Activated CD8-positive, alpha-beta memory T cell treated with anti-CD3 and anti-CD28 coated beads for 4 hours (primary cell): ENCODE measurements around the gene SPINK9.
"Not testable (repeated sequence)": the region's sequence is repeated elsewhere in the genome, so short reads cannot be mapped to it uniquely, and the experiment has no call there.

ENCODE experiments used
- DNase-seq, 2 donors: peaks; one replicate each; pipeline ENCODE4 v3.0.0-alpha.2; 2020; ENCODE audit warnings: low read depth in 2 of 2

SPINK9 gene

GRCh38 chr5:148335259-148335658 lies at the start of gene SPINK9:
Gene SPINK9, plus strand, starts transcription at chr5:148335559. Its CDS starts 55 bp downstream, at chr5:148335614.
- DNase-seq, result no peak

DNA sequence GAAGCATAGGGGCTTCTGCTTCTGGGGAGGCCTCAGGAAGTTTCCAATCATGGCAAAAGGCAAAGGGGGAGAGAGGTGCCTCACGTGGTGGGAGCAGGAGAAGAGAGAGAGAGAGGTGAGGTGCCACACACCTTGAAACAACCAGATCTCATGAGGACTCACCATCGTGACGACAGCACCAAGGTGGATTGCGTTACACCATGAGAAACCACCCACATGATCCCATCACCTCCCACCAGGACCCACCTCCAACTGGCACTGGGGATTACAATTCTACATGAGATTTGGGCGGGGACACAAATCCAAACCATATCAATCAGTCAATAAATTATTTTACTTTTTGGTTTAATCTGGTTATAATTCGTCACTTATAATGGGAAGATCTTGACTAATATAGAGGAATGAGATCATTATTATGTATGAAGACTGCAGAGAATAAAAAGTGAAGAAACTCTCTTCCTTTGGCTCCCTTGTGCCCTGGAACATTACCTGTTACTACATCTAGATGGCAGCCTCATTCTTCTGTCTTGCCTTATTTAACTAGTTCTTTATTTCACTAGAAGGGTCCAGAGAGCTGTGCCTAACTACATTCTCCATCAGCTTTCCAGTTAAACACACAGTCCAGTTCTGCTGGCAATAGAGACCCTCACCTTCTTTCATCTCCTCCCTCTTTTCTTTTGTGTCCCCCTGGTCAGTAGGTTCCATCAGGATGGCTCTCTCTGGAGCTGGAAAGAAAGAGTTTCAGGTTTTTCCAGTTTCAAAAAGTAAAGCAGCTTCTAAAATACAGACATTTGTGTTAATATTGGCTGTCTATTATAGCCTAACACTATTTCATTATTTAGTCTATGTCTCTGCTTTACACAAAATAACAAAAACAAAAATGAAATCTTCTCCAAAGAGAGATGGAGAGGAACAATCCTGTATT lies 44.8 kb upstream of the SPINK9 start:
- DNase-seq, result no peak

DNA sequence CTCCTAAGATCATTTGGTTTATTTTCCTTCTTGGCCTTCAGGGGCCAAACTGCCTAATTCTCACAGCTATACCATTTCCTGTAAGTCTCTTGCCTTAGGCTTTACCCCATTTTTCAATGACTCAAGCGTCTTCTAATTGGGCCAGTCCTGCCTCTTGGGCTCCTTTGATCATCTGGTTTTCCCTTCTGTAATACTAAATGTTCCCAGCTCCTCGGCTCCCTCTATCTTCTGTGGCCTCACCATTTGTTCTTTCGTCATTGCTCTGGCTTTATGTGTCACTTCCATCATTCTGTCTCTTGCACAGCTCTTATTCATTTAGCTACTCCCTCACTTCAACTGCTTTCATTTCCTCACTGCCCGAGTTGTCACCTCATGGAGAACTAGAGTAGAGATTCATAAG lies 37.6 kb upstream of the SPINK9 start:
- DNase-seq, result no peak

DNA sequence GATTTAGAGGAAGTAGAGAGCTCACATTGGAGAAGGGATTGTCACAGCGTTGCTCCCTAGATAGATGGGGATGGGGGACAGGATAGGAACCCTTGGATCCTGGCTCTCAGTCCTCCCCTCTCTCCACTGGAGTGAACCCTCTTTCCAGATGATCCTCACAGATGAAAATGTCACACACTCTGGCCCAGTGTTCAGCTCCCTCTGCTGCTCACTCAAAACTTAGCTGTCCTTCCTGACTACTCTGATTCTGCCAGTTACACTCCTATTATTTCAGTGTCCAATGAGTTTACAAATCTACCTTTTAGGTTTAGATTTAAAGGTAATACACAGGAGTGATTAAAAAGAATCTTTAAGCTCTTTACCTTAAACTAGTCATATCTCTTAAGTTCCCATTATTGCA lies 28.9 kb upstream of the SPINK9 start:
- DNase-seq, result no peak

GRCh38 chr5:148309019-148309418 lies 26.3 kb upstream of the SPINK9 start:
- DNase-seq, result no peak

GRCh38 chr5:148309746-148310145 lies 25.6 kb upstream of the SPINK9 start:
- DNase-seq, result no peak

- no peak for DNase-seq
Observed at GRCh38 chr5:148311484-148311883, 23.9 kb upstream of the SPINK9 start.

GRCh38 chr5:148312153-148312552 lies 23.2 kb upstream of the SPINK9 start, which contains the start of gene SPINK7:
Gene SPINK7, plus strand, starts transcription at chr5:148312423. Its CDS starts 61 bp downstream, at chr5:148312484.
- DNase-seq, result no peak

DNA sequence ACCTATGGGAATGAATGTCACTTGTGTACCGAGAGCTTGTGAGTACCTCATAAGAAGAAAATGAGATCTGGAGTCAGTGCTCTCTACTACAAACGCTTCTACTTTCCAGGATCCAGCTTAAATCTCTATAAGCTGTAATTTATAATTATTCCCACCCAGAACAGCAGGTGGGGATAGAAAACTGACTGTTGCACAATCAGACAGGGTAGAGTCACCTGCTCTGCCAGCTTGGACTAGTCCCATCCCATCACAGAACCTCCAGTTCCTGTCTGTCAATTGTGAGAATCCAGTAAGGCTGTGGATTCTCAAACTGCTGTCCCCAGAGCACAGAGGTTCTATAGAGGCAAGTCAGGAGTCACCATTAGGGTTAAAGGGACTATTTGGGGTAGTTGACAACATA lies 21.2 kb upstream of the SPINK9 start:
- no peak for DNase-seq

DNA sequence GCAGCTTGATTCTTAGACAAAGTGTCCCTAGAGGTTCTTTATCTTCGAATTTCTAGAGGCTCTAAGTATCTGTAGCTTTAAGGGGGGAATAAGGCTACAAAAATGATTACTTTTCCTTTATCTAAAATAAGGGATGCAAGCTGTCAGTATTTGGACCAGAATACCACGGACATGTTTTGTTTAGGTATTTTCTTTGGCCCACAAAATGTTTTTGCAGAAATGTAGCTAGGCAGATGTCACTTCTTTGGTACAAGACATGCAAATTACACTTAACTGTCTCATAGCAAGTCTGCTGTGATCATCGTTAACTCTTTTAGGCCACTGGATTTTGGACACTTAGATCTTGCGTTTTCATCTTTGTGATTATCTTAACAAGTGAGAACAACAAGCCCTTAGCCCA lies 20.6 kb upstream of the SPINK9 start:
- no peak for DNase-seq

DNA sequence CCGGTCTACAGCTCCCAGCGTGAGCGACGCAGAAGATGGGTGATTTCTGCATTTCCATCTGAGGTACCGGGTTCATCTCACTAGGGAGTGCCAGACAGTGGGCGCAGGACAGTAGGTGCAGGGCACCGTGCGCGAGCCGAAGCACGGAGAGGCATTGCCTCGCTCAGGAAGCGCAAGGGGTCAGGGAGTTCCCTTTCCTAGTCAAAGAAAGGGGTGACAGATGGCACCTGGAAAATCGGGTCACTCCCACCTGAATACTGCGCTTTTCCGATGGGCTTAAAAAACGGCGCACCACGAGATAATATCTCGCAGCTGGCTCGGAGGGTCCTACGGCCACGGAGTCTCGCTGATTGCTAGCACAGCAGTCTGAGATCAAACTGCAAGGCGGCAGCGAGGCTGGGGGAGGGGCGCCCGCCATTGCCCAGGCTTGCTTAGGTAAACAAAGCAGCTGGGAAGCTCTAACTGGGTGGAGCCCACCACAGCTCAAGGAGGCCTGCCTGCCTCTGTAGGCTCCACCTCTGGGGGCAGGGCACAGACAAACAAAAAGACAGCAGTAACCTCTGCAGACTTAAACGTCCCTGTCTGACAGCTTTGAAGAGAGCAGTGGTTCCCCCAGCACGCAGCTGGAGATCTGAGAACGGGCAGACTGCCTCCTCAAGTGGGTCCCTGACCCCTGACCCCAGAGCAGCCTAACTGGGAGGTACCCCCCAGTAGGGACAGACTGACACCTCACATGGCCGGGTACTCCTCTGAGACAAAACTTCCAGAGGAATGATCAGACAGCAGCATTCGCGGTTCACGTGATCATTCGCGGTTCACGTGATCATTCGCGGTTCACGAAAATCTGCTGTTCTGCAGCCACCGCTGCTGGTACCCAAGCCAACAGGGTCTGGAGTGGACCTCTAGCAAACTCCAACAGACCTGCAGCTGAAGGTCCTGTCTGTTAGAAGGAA lies 15.1 kb upstream of the SPINK9 start:
- not testable (repeated sequence) for DNase-seq

DNA sequence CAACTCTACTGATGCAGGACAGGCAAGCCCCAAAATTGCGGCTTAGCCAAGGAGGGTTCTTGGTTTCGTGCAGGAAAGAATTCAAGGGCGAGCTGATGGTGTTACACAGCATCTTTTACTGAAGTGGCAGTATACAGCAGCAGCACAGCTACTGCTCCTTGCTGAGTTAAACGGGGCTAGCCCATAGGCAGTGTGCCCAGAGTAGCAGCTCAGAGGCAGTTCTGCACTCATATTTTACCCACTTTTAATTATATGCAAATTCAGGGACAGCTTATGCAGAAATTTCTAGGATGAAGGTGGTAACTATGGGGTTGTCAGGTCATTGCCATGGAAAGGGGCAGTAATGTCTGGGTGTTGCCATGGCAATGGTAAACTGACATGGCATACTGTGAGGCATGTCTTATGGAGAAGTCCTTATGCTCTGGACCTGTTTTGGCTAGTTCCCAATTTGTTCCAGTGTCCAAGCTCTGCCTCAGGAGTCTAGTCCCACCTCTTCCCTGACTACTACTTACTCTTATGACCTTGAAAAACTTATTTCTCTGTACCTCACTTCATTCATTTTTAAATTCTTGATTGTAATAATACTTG lies 2.0 kb upstream of the SPINK9 start:
- DNase-seq, result no peak

DNA sequence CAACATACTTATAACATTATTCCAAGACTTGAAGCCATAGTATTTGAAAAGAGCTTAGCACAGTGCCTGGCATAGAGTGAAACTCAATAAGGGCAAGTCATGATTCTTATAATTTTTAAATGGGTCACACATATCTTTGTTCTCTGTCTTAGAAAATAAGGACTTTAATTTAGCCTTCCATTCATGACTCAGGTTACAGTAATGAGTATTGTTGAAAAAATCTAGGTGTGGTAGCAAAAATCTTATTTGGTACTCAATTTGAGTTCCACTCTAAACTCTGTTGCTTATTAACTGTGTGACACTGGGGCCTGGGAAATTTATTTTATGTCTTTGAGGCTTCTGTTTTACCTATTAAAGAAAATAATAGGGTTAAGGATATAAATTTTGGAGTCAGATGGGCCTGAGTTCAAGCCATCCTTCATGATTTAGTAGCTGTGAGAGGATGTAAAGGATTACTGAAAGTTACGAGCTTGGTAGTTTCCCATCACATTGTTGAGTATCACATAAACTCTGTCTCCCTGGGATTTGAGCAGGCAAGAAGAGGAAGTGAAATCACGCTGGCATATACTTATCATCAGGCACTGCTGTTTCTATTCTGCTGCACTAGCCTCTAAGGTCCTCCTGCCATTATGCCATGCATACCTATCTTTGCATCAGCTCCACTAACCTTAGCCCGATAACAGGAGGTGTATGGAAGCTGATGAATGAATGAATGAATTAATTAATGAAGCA lies 1.5 kb downstream of the SPINK9 start:
- no peak for DNase-seq

DNA sequence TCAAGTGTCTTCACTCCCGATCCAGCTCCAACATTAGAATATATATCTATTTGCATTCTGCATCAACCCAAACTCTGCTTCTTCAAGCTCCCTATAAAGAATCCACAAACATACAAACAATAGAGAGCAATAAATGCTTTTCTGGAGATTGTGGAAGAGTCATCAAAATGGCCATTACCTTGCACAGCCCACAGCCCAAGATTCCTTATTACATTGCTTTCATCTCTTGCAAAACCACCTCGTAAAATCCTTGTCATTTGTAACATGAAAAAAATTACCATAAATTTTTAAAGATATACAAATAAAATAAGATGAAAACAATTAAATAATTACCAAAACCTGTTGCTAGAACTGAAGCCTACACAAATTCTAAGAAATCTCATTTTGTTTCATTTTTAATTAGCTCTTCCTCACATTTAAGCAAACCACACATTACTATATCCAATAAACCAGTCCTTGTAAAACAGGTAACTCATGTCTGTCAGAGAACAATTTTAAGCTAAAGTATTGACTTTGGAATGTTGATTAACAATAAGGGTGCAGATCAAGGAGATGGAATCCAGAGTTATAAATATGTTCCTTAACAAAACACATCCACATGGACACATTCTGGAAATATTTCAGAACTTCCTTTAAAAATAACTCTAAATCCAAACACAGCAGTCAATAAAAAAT lies 7.1 kb downstream of the SPINK9 start:
- no peak for DNase-seq

DNA sequence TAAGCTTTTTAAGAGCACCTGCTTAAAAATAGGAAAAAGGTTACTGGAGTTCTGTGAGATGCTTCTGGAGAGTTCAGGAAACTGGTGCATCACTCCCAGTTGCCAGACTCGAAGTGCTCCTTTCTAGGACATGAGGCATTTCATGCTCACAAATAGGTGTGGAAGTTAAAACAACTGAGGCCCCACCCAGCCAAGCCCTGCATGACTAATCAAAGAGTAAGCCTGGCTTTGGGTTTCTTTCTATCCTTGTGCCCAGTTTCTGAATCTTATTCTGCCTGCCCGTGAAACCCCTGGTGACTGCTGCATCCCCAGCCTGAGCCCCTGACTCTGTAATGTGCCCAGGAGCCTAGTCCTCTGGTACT lies 7.7 kb downstream of the SPINK9 start:
- no peak for DNase-seq

GRCh38 chr5:148343603-148344487 lies 8.5 kb downstream of the SPINK9 start:
- no peak for DNase-seq

DNA sequence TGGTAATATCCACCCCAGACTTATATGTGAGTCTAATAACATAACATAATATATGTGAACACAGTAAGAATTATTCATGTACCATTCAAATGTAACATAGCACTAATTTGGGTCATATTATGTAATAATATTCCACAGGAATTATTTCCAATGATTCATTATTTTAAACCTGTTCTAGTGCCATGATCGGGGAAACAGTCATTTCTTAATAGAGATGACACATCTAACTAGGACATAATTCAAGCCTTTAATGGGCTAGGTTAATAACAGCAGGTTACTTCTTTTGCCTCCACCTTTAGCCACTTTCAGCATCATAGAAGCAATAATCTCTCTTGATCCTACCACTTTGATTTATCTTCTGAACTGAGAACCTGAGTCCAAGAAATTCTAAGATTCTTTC lies 12.3 kb downstream of the SPINK9 start:
- DNase-seq, result no peak

DNA sequence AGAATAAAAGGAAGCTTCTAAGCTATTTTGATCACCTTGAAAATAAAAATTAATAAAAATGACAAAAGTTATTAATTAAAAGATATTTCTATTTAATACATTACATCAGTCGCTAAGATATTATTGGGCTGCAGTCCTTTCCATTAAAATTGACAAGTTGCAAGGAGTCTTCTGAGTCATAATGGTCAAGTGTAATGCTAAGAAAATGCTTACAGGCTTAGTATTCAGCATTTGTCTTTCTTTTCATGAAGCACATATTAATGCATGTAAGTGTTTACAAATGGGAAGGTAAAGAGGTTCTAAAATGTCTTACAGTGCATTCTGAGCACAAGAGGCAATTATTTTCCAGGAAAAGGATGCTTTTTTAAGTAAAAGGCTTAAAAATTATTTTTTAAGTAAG lies 17.3 kb downstream of the SPINK9 start:
- no peak for DNase-seq

DNA sequence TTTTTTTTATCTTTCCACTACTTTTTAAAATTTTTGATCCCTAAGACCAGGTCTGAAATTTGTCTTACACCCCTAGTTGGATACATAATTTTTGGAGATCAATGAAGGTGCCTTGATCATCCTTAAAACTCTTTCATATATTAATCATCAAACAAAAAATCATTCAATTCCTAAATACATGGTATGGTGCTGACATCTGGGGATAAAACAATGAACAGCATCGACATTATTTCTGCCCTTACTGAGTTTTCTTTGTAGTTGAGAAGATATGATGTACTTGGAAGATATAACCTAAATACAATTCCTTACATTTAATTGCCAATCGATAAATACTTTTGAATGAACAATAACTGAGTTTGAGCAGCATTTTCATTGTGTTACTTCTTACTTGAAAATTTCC lies 18.3 kb downstream of the SPINK9 start:
- DNase-seq, result no peak

GRCh38 chr5:148364343-148364742 lies 29.0 kb downstream of the SPINK9 start:
- DNase-seq, result no peak
